Stimulated activated CD4-positive, alpha-beta T cell treated with anti-CD3 and anti-CD28 coated beads, Interleukin-12 subunit alpha, Interleukin-12 subunit beta, amount 100 ng/mL, for 24 hours (primary cell): ENCODE results near the gene VOPP1.

Source experiments
- DNase-seq, 2 experiments: peaks; one replicate each; pipeline ENCODE4 v3.0.0-alpha.2; 2020; ENCODE audit warnings: low read depth in 2 of 2

Gene VOPP1

DNA sequence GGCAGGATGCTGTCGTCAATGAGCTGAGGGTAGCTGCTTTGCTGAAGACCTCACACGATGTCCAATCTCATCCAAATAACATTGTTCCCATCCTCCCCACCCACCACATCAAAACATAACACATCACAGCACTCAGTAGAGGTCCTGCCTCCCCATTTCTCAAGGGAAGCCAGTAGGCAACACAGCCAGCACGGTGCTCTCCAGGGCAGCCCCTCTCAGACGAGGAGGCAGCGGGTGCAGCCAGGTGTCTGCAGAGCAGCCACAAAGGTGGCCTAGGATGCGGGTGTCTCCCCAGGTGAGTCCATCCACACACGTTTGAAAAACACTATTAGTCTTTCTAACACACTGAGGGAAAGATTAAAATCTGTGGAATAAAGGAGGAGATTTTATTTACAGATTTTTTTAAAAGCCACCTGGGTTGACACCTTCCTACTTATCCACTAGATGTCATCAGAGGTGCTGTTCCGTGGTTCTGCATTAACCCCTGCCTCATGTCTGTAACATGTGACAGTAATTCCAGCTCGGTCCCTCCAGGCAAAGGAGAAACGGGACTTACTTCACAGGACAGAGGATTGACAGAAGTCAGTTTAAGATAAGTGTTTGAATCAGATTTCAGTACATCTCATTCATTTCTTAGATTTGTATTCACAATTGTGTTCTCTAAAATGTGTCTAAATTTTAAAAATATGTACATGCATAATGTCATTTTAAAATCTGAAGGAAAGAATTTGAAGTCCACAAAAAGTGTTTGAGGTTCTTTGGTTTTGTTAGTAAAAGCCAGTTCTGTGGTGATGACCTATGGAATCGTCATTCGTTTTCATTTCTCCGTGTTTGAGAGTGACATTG lies 139.1 kb downstream of the VOPP1 start:
- DNase-seq, result no peak

DNA sequence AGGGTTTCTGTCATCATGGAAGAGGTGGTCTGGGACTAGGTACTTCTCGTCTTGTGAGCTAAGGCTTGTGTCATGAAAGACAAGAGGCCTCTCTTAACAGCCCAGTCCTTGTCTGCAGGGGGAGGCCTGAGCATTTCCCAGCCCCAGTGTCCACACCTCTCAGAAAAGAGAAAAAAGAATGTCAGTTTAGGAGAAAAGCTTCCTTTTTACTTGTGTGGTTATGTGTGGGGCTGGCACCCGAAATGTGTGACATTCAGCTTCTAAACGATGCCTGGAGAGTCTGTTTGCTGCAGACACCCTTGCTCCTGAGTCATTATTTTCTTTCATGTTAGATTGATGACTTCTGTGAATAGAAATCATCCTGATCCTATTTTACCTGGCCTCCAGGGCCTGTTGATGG lies 139.8 kb downstream of the VOPP1 start:
- no peak for DNase-seq

DNA sequence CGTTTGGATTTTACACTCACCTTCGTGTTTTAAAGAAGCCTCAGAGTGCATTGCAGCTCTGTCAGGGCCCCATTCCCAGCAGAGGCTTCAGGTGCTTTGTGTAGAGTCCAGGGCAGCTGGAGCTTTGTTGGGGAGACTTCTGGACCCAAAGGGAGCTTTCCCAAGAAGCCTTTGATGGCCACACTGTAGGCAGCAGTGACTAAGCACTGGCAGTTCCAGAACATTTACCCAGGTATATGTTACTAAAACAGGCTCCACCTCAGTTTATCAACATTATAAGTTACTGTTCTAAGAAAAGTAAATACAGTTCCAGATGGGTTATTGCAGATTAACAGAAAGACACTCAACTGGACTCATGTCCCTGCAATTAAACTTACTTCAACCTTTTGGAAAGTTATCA lies 140.4 kb downstream of the VOPP1 start:
- no peak for DNase-seq

- DNase-seq, result no peak
Measured at GRCh38 chr7:55429835-55430499, 142.3 kb downstream of the VOPP1 start.

- no peak for DNase-seq
Measured at GRCh38 chr7:55427800-55428199, 144.5 kb downstream of the VOPP1 start.

DNA sequence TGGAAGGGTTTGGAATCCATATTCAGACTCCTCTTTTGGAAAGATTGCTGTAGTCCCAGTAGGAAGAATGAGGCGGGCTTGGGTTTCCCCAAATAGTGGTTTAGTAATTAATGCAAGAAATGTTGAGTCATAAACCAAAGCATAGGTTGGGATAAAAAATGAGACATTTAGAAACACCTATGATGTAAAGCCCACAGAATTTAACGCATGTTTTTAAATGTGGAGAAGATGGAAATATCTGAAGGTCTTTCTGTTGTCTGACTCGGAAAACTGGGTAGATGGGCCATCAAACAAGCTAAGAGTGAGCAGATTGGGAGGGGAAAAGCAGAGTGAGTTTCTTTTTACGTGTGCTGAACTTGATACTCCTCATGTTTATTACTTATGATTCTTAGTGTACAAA lies 145.0 kb downstream of the VOPP1 start:
- no peak for DNase-seq

- DNase-seq, result no peak
Measured at GRCh38 chr7:55426676-55427075, 145.6 kb downstream of the VOPP1 start.

DNA sequence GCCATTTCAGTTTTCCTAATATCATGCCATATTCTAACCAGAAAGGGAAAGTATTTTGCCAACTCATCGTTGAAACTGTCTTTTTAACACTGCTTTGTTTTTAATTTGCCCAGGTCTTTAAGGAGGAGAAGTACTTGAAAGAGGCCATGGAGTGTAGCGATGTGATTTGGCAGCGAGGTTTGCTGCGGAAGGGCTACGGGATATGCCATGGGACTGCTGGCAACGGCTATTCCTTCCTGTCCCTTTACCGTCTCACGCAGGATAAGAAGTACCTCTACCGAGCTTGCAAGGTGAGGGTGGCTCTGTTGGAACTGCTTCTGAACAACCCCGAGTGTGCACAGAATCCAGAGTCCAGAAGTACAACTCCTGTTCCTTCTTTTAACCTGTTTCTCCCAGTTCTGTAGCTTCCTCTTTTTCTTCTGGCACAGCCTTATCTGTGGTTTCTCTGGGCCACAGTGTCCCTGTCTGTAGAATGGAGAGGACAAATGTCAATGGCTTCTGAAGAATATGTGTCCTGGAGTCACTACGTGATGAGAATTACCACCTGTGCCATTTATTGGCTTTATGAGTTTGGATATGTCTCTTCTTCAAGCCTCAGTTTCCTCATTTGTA lies 147.1 kb downstream of the VOPP1 start:
- no peak for DNase-seq

- no peak for DNase-seq
Measured at GRCh38 chr7:55423891-55424290, 148.4 kb downstream of the VOPP1 start.

GRCh38 chr7:55423277-55423711 lies 149.0 kb downstream of the VOPP1 start:
- DNase-seq, result no peak
